ENCODE results near the gene KCNG4.
"Not testable (repeated sequence)": the region's sequence is repeated elsewhere in the genome, so short reads cannot be mapped to it uniquely, and the experiment has no call there.

The KCNG4 gene

DNA sequence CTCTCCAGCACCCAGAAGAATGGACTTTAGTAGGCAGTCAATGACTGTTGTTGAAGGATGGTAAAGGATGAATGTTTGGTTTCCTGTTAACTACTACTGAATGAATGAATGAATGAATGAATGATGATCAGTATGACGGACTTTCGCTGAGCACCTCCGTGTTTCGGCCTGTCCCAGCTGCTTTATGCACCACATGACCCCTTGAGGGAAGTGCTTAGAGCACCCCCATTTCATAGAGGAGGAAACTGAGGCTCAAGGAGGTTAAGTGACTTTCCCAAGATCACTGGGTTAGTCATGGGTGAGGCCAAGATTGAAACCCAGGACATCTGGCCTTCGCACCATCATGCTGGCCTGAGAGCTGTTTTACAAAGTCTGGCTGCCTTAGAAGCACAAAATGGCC, 6.8 kb downstream of the KCNG4 start:
- no peak for DNase-seq

DNA sequence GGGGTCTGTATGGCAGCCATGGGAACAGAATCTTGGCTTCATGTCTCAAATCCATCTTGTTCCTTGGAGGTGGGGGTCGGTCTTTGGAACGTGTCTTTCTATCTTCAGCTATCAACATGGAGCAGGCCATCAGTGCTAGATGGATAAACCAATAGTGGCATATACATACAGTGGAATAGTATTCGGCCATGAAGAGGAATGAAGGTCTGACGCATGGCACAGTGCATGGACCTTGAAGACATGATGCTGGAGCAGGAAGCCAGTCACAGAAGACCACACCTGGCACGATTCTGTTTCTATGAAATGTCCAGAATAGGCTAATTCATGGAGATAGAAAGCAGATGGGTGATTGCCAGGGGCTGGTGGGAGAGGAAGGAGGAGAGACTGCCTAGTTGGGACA, 7.8 kb downstream of the KCNG4 start:
- no peak for DNase-seq

DNA sequence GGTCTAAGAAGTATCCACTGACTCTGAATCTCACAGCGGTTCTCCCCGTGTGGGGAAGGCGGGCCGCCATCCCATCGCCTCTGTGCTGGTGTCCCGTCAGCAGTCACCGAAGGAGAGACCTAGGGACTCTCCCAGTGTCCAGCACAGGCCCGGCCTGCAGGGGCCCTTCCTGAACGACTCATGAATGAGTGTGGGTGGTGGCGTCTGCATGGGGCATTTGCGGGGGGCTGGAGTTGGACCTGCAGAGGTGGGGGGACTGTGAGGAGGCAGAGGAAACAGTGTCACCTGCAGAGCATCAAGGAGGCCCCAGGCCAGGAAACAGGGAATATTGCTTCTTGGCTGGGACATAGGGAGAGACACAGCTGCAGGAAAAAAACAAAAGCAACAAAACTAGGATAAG, 10.3 kb downstream of the KCNG4 start:
- no peak for DNase-seq

DNA sequence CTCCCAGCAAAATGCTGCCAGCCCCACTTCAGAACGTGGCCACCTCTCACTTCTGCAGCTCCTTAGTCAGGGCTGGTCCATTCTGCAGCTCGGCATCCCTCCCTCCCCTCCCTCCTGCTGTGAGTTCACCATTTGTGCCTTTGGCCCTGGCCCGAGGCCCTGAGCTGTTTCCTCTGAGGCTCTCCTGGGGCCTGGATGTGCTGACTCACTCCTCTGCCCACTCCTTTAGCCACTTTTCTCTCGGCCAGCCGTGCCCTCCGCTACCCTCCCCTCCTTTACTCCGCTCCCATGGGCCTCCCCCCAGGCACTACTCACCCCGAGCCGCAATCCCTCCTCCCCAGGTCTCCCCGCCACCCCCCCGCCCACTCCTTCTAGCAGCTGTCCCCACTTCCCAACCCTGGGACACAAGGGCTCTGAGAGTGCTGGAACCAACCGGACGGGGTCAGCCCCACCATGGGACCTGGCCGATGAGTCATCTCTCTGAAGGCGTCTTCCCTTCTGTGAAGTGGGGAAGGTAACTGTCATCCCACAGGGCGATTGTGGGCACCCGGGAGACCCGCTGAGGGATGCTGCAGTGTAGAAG, 11.5 kb downstream of the KCNG4 start:
- no peak for DNase-seq

DNA sequence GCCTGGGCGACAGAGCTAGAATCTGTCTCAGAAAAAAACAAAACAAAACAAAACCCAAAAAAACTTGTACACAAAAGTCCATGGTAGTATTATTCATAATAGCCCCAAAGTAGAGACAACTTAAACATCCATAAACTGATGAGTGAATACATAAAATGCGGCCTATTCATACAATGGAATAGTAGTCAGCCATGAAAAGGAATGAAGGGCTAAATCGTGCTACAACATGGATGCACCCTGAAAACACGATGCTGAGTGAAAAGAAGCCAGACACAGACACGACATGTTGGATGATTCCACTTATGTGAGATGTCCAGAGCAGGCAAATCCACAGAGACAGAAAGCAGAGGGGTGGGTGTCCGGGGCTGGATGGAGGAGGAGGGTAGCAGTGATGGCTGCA, 12.3 kb downstream of the KCNG4 start:
- no peak for DNase-seq

DNA sequence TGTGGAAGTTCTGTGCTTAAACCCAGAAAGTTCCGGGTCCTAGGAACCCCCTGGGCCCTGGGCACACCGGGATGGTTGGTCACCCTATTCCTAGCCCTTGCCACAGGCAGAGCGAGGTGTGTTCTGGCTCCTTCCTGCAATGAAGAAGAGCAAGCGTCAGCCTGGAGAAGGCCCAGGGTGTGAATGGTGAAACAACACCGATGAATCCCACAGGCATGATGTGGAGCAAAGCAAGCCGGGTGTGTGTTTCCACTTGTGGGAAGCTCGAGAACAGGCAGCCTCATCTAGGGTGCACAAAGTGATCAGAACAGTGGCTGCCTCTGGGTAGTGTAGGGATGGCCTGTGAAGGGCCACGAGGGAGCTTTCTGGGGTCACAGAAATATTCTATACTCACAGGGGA, 13.8 kb downstream of the KCNG4 start:
- no peak for DNase-seq

DNA sequence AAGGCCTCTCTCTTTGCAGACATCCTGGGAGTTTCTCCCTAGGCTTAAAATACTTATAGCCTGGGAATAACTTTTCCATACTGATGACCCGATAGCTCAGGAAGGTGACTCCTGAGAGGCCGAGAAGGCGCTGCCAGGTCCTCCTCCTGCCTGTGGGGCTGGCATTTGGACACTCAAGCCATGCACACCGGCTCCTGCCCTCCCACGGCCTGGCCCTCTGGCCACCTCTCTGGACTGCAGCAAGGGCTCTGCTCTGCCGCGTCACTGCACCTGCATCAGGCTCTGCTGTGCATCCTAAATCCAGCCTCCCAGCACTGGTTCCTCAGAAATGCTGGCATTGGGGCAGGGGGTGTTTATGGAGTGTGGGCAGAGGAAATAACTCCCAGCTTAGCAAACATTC, 14.2 kb downstream of the KCNG4 start:
- DNase-seq, result no peak

DNA sequence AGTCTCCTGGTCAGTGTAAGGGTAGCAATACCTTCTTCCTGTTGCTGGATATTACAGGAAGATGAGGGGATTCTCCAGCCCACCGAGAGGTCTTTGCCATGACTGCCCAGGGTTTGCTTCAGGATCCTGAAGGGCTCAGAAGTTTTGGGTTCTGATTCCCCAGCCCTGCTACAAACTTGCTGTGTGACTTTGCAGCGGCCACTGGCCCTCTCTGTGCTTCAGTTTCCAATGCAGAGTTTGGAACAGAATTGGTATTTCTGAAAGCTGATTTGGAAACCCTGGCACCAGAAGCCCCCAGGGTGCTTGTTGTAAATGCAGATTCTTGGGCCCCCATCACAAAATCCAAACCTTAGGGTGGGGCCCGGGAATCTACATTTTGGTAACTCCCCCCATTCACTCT, 14.7 kb downstream of the KCNG4 start:
- DNase-seq, result no peak

DNA sequence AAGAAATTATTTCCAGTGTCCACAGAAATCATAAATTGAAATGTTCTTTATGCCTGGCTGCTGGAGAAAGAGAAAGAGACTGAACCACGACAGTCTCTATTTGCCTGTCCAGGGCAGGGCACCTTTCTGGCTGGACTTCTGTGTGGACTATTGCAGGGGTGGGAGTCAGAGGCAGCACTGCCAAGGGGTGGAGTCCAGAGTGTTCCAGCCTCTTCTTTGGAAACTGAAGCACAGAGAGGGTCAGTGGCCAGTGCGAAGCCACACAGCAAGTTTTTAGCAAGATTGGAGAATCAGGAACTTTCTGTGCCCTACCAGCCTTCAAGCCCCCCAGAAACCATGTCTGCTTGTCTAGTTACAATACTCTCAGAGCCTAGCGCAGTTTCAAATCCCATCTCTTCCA, 15.3 kb downstream of the KCNG4 start:
- no peak for DNase-seq

DNA sequence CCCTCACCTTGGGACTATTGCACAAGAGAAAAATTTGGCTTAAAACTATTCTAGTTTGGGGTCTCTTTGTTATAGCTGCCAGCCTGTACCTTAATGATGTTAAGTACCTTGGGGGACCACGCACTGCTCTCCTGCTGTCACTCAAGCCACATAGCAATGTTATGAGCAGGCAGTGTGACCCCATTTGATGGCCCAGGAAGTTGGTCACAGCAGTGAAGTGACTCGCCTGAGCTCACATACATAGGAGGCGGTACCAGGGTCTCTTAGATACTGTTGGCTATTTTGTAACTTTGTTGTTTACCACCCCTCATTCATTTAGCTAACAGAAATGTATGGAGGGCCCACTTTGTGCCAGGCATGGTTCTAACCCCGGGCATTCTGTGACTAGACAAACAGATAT, 16.4 kb downstream of the KCNG4 start:
- DNase-seq, result no peak

DNA sequence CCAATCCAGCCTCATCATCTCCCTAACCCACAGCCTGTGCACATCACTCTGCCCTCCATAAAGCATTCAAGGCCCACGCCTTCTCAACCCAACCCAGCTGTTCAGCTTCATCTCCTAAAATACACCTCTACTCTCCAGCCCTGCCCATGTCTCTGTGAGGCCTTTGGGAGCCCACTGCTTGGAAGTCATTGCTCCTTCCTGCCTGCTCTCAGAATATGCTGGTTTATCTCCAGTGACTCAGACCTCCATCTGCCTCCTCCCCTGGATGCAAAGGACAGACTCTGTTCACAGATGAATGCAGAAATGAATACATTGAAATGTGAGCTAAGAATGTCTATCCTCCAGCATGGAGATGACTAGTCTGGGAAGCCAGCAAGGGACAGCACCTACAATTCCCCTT, 19.0 kb downstream of the KCNG4 start:
- no peak for DNase-seq

DNA sequence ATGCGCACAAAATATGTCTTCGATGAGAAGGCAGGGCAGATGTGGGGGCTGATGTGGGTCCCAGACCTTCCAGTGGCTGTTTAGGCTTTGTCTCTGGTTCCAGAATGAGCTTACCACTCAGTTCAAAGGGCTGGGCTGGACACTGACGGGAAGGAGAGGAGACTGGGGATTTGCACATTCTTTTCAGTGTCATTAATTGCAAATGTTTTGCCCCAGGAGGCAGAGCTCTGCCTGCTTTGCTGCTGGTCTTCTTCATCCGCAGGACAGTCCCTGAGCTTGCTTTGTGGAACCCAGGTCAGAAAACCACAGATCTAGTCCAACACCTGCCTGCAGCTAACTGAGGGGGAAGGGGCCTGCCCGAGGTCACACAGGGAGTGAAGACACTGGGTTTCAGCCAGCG, 20.9 kb downstream of the KCNG4 start:
- DNase-seq, result no peak

DNA sequence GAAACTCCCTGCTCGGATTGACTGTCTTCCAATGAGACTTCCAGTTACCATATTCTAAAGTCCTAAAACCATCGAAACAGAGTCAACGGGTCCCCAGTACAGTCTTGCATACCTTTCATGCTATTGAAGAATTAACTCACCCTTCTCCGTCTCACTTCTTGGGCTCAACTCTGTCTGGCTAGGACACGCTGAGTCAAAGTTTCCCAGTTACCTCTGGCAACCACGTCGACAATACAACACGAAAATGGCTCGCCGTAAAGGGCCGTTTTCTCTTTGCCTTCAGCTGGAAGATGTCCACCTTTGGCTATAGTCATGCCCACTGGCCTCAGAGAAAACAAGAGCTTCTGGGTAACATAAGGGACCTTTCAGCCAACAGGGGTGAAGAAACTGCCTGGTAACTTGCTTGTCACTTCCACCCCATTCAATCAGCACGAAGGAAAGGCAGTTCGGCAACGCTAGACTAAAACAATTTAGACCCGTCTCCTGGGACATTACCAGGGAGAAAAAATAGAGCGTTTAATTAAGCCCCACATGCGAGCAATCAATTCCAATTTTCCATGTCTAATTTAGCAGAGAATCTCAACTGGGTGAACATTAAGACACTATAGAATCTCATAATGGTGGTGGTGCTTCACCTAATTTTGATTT, 21.5 kb downstream of the KCNG4 start:
- no peak for DNase-seq

DNA sequence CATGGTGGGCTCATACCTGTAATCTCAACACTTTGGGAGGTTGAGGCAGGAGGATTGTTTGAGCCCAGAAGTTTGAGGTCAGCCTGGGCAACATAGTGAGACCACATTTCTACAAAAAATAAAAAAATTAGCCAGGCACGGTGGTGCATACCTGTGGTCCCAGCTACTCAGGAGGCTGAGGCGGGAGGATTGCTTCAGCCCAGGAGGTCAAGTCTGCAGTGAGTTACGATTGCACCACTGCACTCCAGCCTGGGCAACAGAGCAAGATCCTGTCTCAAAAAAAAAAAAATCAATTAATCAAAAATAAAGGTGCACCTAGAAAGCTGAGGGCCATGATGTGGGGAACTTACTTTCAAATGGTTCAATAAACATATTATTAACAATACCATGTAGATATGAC, 23.7 kb downstream of the KCNG4 start:
- DNase-seq, result not testable (repeated sequence)

DNA sequence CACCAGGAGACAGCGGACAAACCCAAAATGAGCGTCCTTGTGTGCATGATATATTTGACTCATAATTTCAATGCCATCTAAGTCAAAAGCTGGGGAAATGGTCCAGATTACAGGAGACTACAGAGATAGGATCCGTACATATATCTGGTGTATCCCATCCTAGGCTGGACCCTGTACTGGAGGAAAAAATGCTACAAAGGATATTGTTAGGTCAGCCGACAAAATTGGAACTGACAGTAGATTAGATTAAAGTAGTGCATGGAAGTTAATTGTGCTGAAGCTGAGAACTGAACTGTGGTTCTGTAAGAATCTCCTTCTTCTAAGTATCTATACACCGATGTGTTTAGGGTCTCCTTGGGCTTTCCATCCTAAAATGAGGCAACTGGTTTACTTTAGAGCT, 24.3 kb downstream of the KCNG4 start:
- no peak for DNase-seq

DNA sequence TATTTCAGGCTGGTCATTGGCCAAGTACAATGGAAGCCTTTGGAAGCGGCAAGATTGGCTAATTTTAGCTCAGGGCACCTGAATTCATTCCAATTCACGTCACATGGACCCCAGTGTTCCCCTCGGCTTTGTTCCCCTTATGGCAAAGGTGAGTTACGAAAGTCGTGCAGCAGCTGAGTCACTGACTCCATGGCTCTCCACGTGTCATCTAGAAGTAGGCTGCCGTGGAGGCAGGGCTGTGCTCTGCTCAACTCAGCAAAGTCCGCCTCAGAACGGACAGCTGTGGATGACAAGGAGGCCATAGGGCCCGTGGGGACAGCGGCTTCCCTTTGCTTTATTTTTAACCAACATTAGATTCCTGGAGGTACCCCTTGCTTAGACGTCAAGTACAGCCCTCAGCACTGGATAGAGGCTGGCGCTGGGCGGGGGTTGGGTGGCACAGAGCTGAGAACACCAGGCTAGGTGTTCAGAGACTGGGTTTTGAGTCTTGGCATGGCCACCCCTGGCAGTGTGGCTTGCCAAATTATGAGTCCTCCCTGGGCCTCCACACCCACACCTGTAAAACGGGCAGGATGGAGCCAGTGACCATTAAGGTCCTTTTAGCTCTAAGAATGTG, 25.3 kb downstream of the KCNG4 start:
- no peak for DNase-seq

DNA sequence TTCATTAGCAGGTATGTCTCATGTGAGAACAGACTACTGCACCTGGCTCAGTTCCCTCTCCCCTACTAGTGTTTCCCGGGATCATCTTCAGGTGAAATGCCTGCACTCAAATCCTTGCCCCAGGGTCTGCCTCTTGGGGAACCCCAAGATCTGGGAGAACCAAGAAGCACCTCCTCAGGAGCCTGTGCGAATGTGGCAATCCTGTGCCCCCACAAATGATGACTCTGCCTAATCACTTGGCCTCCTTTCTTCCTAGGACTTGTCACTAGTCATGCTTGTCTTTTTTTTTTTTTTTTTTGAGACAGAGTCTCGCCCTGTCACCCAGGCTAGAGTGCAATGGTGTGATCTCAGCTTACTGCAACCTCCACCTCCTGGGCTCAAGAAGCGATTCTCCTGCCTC, 27.2 kb downstream of the KCNG4 start:
- no peak for DNase-seq

DNA sequence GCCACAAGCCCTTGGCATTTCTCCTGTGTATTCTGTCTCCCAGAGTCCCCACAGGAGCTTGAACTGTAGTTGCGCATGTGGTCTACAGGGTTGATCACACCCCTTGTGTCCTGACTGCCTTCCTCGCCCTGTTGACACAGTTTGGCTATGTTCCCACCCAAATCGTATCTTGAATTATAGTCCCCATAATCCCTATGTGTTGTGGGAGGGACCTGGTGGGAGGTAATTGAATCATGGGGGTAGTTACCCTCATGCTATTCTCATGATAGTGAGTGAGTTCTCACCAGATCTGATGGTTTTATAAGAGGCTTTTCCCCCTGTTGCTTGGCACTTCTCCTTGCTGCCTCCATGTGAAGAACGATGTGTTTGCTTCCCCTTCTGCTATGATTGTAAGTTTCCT, 27.7 kb downstream of the KCNG4 start:
- no peak for DNase-seq

DNA sequence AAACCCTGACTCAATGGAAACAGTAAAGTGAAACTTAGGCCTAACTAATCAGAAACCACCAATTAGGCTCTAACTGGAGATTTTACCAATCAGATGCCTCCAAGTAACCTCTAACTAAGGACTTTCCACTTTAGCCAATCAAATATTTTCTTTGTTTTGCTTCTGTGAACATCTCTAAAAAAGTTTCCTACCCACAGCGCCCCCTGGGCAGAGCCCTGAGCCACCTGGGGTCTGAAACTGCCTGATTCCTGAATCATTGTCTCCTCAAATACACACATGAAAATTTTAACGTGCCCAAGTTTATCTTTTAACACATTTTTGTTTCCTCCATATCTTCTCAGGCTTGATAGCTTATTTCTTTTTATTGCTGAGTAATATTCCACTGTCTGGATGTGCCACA, 29.8 kb downstream of the KCNG4 start:
- no peak for DNase-seq

DNA sequence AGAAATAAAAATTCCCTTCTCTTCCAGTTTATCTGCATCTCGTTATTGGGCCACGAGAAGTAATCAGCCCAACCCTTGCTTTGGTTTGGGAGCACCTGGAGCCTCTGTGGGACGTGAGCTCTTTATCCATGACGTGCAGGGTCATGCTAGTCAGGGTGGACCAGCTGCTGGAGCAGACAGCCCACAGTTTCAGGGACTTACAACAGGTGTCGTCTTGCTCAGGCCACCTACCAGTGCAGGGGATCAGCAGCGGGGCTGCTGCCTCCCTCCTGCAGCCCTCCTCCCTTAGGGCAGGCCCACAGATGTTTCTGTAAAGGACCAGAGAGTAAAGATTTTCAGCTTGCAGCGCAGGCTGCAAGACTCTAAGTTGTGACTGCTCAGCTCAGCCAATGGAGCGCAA, 31.9 kb downstream of the KCNG4 start:
- peak; percentile 15 for DNase-seq

DNA sequence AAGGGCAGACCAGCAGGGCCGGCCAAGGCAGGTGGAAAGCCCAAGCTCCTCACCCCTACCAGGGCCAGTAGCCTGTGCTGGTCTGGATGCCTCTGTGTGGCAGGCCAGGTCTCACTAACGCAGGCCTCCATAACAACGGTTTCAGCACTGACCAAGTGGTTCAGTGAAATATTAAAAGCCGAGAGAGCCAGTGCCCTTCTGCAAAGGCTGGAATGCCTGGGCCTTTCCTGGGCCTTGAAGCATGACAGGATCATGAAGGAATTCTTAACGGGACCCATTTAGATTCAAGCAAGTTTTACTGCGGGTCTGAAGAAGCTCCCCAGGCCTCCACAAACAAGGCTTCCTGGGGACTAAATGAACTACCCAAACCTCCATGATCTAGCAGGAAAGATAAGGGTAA, 32.6 kb downstream of the KCNG4 start:
- DNase-seq, result no peak

DNA sequence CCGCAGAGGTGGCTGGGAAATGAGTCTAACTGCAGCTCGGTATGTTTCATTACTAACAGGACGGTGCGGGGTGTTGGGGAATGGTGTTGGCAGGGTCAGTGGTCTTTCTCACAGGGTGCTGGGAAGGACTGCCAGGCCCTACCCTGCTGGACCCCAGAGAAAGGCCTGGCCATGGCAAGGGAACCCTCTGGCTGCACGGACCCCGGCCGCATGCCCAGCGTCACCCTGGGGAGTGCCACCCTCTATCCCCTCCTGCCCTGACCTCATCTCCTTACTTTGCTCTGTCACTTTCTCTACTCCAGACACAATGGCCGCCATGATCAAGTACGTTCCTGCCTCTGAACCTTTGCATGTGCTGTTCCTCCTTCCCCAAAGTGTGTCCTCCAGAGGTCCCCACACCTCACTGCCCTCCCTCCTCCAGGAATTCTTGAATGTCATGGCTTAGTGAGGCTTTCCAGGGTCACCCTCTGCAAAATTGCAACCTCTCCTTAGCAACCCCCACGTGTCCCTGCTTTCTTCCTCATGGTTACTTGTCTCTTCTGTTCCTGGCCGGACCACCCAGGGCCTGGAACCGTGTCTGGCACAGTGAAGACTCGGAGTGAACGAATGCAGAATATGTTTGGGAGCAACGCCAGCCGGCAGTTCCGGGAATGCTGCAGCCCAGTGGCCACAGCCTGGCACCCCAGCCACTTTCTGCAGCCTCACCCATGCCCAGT, 33.7 kb downstream of the KCNG4 start:
- no peak for DNase-seq

DNA sequence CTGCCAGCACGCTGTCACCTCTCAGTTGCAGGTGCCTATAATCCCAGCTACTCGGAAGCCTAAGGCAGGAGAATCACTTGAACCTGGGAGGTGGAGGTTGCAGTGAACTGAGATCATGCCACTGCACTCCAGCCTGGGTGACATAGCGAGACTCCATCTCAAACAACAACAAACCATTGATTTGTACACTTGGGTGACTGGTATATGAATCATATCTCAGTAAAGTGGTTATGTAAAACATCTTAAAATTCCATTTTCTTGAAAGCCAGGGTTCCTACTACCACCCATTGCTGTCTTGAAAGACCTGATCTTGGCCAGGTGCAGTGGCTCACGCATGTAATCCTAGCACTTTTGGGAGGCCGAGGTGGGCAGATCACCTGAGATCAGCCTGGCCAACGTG, 34.7 kb downstream of the KCNG4 start:
- not testable (repeated sequence) for DNase-seq

DNA sequence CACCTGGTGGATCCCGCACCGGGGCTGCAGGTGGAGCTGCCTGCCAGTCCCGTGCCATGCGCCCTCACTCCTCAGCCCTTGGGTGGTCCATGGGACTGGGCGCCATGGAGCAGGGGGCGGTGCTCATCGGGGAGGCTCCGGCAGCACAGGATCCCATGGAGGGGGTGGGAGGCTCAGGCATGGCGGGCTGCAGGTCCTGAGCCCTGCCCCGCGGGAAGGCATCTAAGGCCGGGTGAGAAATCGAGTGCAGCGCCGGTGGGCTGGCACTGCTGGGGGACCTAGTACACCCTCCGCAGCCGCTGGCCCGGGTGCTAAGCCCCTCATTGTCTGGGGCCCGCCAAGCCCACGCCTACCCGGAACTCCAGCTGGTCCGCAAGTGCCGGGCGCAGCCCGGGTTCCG, 35.3 kb downstream of the KCNG4 start:
- DNase-seq, result not testable (repeated sequence)

All from NCI-H2171 (cell line).